GM15510 (cell line): ENCODE measurements around the gene TUT4.

Source experiments
- POLR2A ChIP-seq: IDR thresholded peaks from 3 replicates; pipeline ENCODE4 v1.6.1; 2011; ENCODE audit warnings: borderline replicate concordance; ENCODE audit not compliant: insufficient read length; ENCODE audit errors: extremely low read depth

TUT4 gene

GRCh38 chr1:52582116-52582696 is 29.3 kb upstream of the TUT4 start:
- no peak for TF ChIP-seq POLR2A

- TF ChIP-seq POLR2A, result no peak
Measured at GRCh38 chr1:52580283-52580682, 27.4 kb upstream of the TUT4 start.

- no peak for TF ChIP-seq POLR2A
Measured at GRCh38 chr1:52579415-52579814, 26.5 kb upstream of the TUT4 start.

DNA sequence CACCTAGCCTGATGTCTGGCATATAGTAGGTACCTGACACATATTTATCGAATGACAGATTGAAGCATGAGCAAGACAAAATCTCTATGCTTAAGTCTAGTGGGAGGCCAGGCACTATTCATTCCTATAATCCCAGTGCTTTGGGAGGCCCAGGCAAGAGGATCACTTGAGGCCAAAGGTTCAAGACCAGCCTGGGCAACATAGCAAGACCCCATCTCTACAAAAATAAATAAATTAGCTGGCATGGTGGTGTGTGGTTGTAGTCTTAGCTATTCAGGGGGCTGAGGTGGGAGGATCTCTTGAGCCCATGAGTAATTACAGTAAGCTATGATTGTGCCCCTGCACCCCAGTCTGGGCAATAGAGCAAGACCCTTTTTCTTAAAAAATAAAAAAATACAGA is 23.2 kb upstream of the TUT4 start:
- no peak for TF ChIP-seq POLR2A

- TF ChIP-seq POLR2A, result no peak
Measured at GRCh38 chr1:52574594-52574993, 21.7 kb upstream of the TUT4 start.

GRCh38 chr1:52572387-52572786 is 19.5 kb upstream of the TUT4 start:
- no peak for TF ChIP-seq POLR2A

DNA sequence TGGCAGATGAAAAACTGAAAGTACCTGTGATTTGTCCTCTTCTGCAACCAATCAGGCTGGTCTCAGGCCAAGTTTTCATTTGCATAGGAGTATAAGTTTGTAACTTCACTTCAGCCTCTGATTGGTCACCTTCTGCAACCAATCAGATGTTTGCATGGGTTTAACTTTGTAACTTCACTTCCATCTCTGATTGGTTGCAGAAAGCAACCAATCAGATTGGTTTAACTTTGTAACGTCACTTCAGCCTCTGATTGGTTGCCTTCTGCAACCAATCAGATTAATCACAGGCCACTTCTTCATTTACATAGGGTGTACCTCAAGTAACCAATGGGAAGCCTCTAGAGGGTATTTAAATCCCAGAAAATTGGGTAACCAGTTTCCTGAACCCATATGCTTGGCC is 18.9 kb upstream of the TUT4 start:
- TF ChIP-seq POLR2A, result no peak

GRCh38 chr1:52569449-52570210 is 16.7 kb upstream of the TUT4 start:
- no peak for TF ChIP-seq POLR2A

- TF ChIP-seq POLR2A, result no peak
Measured at GRCh38 chr1:52567943-52568342, 15.1 kb upstream of the TUT4 start.

- no peak for TF ChIP-seq POLR2A
Measured at GRCh38 chr1:52562766-52563165, 9.9 kb upstream of the TUT4 start.

DNA sequence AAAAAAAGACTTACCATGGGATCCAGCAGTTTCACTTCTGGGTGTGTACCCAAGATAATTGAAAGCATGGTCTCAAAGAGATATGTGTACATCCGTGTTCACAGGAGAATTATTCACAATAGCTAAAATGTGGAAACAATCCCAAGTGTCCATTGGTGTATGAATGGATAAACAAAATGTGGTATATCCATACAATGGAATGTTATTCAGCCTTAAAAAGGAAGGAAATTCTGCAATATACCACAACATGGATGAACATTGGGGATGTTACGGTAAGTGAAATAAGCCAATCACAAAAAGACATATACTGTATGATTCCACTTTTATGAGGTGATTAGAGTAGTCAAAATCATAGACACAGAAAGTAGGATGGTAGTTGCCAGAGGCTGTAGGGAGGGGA is 7.0 kb upstream of the TUT4 start:
- TF ChIP-seq POLR2A, result no peak

DNA sequence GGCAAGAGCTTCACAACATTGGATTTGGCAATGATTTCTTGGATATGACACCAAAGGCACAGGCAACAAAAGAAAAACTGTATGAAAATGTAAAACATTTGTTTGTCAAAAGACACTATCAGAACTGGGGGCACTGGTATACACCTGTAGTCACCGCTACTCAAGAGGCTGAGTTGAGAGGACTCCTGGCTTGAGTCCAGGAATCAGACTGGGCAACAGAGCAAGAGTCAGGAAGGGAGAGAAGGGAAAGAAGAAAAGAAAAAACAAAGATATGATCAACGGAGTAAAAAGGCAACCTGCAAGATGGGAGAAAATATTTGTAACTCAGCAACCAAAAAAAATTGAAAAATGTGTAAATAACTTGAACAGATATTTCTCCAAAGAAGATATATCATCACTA is 6.0 kb upstream of the TUT4 start:
- no peak for TF ChIP-seq POLR2A

GRCh38 chr1:52556641-52557360 is 3.9 kb upstream of the TUT4 start:
- no peak for TF ChIP-seq POLR2A

- TF ChIP-seq POLR2A, result no peak
Measured at GRCh38 chr1:52554756-52555155, 1.9 kb upstream of the TUT4 start.

DNA sequence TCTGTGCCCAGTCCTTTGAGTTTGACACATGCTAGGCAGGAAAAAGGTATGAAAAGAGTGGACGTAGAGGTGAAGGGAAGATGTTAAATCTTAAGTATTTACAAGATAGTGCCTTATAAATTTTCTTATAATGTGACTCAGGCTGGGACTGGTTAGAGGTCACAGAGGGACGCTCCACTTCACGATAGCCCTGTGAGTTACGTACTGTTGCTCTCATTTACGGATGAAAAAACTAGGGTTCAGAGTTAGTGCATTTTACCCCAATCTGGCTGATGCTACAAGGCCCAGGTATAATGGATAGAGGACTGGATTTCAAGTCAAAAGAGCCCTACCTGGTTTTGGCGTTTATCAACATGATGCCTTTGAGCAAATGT is 1.4 kb upstream of the TUT4 start:
- TF ChIP-seq POLR2A, result no peak

DNA sequence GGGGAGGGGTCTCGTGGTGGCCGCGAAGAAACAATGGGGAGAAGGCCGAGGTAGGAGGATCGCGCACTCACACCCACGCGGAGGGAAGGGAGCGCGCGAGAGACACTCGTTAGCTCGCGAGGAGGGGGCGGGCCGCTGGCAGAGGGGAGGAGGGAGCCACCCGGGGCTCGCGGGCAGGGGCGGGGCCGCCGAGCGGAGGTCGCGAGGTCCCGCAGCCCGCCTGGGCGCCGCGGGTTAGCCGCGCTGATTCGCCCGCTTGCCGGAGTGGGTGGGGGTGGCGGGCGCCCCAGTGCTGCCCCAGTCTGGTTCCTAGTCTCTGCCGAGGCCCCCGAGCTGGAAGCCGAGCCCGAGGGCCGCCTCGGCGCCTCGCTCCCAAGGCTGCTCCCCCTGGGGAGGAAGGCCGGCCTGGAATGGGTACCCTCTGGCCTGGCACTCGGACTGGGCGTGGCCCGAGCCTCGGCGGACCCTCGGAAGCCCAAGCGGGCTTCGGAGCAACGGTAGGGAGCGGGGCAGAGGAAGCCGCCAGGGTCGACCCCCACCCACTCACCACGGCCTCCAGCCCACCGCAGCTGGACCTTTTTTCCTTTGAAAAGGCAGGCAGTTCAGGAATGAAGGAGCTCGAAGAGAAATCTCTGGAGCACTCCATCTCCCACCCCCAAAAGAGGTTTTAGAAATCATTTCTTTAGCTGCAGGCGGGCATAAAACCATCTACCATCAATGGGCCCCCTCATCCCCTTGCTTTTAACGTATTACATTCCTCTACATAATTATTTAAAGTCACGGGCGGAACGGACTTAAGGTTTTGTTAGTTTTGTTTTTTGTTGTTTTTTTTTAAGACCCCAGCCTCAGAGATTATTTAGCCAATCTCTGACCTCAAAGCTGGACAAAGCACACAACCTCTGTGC is 722 bp upstream of the TUT4 start:
- peak; percentile 70 for TF ChIP-seq POLR2A

DNA sequence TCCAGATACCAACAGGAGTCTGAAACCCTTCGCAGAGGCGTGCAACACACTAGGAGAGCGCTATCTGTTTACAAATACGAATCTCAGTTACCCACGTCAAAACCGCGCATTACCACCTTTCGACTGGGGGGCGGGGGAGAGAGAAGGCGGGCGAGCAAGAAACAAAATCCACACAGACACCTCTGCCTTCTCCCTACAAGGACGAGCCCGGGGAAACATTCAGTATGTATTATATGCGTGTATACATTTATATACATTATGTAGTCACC is 722 bp downstream of the TUT4 start:
- TF ChIP-seq POLR2A, result no peak
